ENCODE results near the gene IRAK2. TPM values are rescaled to one million over a fixed set of nuclear protein-coding genes. Genes with fewer than 3 reads are reported as not detected.

IRAK2 gene
- total RNA-seq, 2 experiments from 2014 or later = 3.0 TPM

- POLR2A ChIA-PET = interaction anchor here (0.7 to 2.5 kb wide), 17 partner anchors 14 to 222 kb away, joined by 3 to 16 read pairs (median 3); partner anchors contain the start of genes FANCD2 and SEC13
Observed at GRCh38 chr3:10247679-10248183, 83.0 kb downstream of the IRAK2 start.

GRCh38 chr3:10248184-10248983 lies 83.7 kb downstream of the IRAK2 start, which contains the start of gene TATDN2:
Gene TATDN2 (plus strand): TSS chr3:10248459. CDS start chr3:10249201, 742 bp downstream.
- Mint-ChIP-seq H3K27me3 (no peaks in the 10 kb centered on the region), H3K9me3 (peaks cover 22% of the 10 kb centered on the region), H3K4me1 (ENCODE audit: low read depth) (peaks cover 50% of the 10 kb centered on the region), H3K27ac (peak within 1 kb of the TSS; percentile 98), H3K36me3 (ENCODE audit: low read depth) (peaks cover 72% of the 10 kb centered on the region), H3K4me3 (peak within 1 kb of the TSS; percentile 98)
- ChIA-PET CTCF (interaction anchor here (1.1 to 4.7 kb wide), 2 partner anchors 15 to 72 kb away, joined by 3 to 27 read pairs; partner anchors contain the start of gene SEC13), POLR2A (interaction anchor here (0.7 to 2.5 kb wide), 18 partner anchors 13 to 222 kb away, joined by 3 to 16 read pairs (median 3); partner anchors contain the start of genes FANCD2 and SEC13)
- DNase-seq (peak; percentile 98), ATAC-seq (peak; percentile 95)
- TF ChIP-seq CTCF (IDR thresholded peaks at IDR 0.05) = no peak
- intact Hi-C loops (cut with micrococcal nuclease) = loop anchor here (10.0 kb wide), 1 partner anchor 264 kb away; the partner anchor contains the start of gene EMC3

More at GRCh38 chr3:10247679-10248183, 83.0 kb downstream of the IRAK2 start:
- Mint-ChIP-seq H3K4me1 (ENCODE audit: low read depth) (peaks cover 51% of the 10 kb centered on the region), H3K27ac (peak overlapping the region; percentile 96), H3K9me3 (peaks cover 22% of the 10 kb centered on the region), H3K4me3 (peak overlapping the region; percentile 98), H3K36me3 (ENCODE audit: low read depth) (peaks cover 68% of the 10 kb centered on the region), H3K27me3 (no peaks in the 10 kb centered on the region)
- no peak for TF ChIP-seq CTCF (IDR thresholded peaks at IDR 0.05)
- no peak for ATAC-seq
- CTCF ChIA-PET = interaction anchor here (4.7 kb wide), 1 partner anchor 15 kb away, joined by 27 read pairs; no protein-coding TSS in a partner anchor
- intact Hi-C loops (cut with micrococcal nuclease) = loop anchor here (10.0 kb wide), 1 partner anchor 263 kb away; the partner anchor contains the start of gene EMC3
- DNase-seq = no peak

GRCh38 chr3:10248984-10249748 lies 84.4 kb downstream of the IRAK2 start:
- Mint-ChIP-seq H3K4me1 (ENCODE audit: low read depth) (peaks cover 51% of the 10 kb centered on the region), H3K27ac (peak overlapping the region; percentile 98), H3K36me3 (ENCODE audit: low read depth) (peaks cover 76% of the 10 kb centered on the region), H3K4me3 (peak overlapping the region; percentile 98), H3K9me3 (peaks cover 19% of the 10 kb centered on the region), H3K27me3 (no peaks in the 10 kb centered on the region)
- CTCF ChIA-PET = interaction anchor here (1.0 to 4.7 kb wide), 3 partner anchors 14 to 219 kb away, joined by 3 to 27 read pairs (median 4); partner anchors contain the start of gene SEC13
- ATAC-seq (peak; percentile 34), DNase-seq (peak; percentile 84)
- TF ChIP-seq CTCF (IDR thresholded peaks at IDR 0.05) = no peak
- POLR2A ChIA-PET = interaction anchor here (0.6 to 2.5 kb wide), 13 partner anchors 10 to 345 kb away, joined by 3 to 16 read pairs (median 4); partner anchors contain the start of gene SEC13
- intact Hi-C loops (cut with micrococcal nuclease) = loop anchor here (10.0 kb wide), 1 partner anchor 264 kb away; the partner anchor contains the start of gene EMC3

- ChIA-PET CTCF (interaction anchor here (1.0 to 4.7 kb wide), 4 partner anchors 10 to 220 kb away, joined by 3 to 27 read pairs (median 5); partner anchors contain the start of gene SEC13), POLR2A (interaction anchor here (0.6 to 2.1 kb wide), 7 partner anchors 9 to 345 kb away, joined by 3 to 12 read pairs (median 4); partner anchors contain the start of gene SEC13)
- Mint-ChIP-seq H3K9me3 (peaks cover 17% of the 10 kb centered on the region), H3K27me3 (no peaks in the 10 kb centered on the region), H3K36me3 (ENCODE audit: low read depth) (peaks cover 77% of the 10 kb centered on the region), H3K4me1 (ENCODE audit: low read depth) (peaks cover 52% of the 10 kb centered on the region), H3K4me3 (peak overlapping the region; percentile 98), H3K27ac (peak overlapping the region; percentile 98)
- DNase-seq (peak; percentile 23), ATAC-seq (no peak)
- no peak for TF ChIP-seq CTCF (IDR thresholded peaks at IDR 0.05)
- intact Hi-C loops (cut with micrococcal nuclease) = loop anchor here (10.0 kb wide), 1 partner anchor 265 kb away; the partner anchor contains the start of gene EMC3
Observed at GRCh38 chr3:10249833-10250232, 85.1 kb downstream of the IRAK2 start.

Measured in activated CD8-positive, alpha-beta T cell treated with anti-CD3 and anti-CD28 coated beads for 36 hours (primary cell).